Cardiac muscle cell (in vitro differentiated cells and primary cell): ENCODE data around the gene GLB1L2. TPM values are rescaled to one million over a fixed set of nuclear protein-coding genes. Genes with fewer than 3 reads are reported as not detected.

Experiments used
- DNase-seq, 2 donors: peaks; one replicate each; pipeline versions ENCODE4 v3.0.0 to v3.0.0-alpha.2; 2010 to 2017; ENCODE audit warnings: low read depth in 1 of 2, low spot score in 1 of 2
- H3K27ac ChIP-seq: fragments of 200-600 bp; sonication (generic); 2 replicates; pipeline ENCODE4 v1.5.1; 2016
- H3K27me3 ChIP-seq: fragments of 200-600 bp; sonication (generic); 2 replicates; pipeline ENCODE4 v1.6.0; 2016; ENCODE audit warnings: control low read depth
- H3K36me3 ChIP-seq: fragments of 200-600 bp; sonication (generic); 2 replicates; pipeline ENCODE4 v1.5.1; 2016; ENCODE audit warnings: control low read depth
- H3K4me1 ChIP-seq: fragments of 200-600 bp; sonication (generic); 2 replicates; pipeline ENCODE4 v1.8.1; 2017; ENCODE audit warnings: low read depth, mild to moderate bottlenecking, mixed run types
- H3K4me3 ChIP-seq: fragments of 200-600 bp; sonication (generic); 2 replicates; pipeline ENCODE4 v1.5.1; 2016; ENCODE audit warnings: mild to moderate bottlenecking
- H3K9me3 ChIP-seq: fragments of 200-600 bp; sonication (generic); 2 replicates; pipeline ENCODE4 v1.5.1; 2017; ENCODE audit warnings: low read depth, mild to moderate bottlenecking, control low read depth
- CTCF ChIP-seq: IDR thresholded peaks from 2 replicates; pipeline ENCODE4 v1.5.1; 2012; ENCODE audit warnings: low read depth, mild to moderate bottlenecking, low read length
- polyA plus RNA-seq: library from polyadenylated mRNA; unstranded; fragments of >200 nt; fragmentation: Nextera tagmentation; extraction: Ambion mirVana; gene quantifications from 2 replicates; pipeline ENCODE4 v1.2.1, GENCODE V29; 2016
- total RNA-seq: library from RNA; depleted of rRNA; stranded (reverse); fragments of >200 nt; gene quantifications from 2 replicates; pipeline ENCODE4 v1.2.3, GENCODE V29; 2016

The GLB1L2 gene
- total and polyA plus RNA-seq, 2 experiments from 2014 or later, result 2.6 to 3.8 TPM

- Histone ChIP-seq H3K27ac (no peak overlapping the region), H3K4me3 (no peak overlapping the region)
- TF ChIP-seq CTCF, result no peak
Measured at GRCh38 chr11:134350381-134350780, 18.6 kb downstream of the GLB1L2 start.

GRCh38 chr11:134352111-134352510 lies 20.3 kb downstream of the GLB1L2 start:
- TF ChIP-seq CTCF, result no peak
- H3K4me3 ChIP-seq, result no peak overlapping the region
- no peaks in the 10 kb centered on the region for H3K27me3 ChIP-seq
- H3K36me3 ChIP-seq, result no peaks in the 10 kb centered on the region
- H3K27ac ChIP-seq, result no peak overlapping the region
- DNase-seq, result no peak
- H3K9me3 ChIP-seq, result no peaks in the 10 kb centered on the region
- H3K4me1 ChIP-seq, result no peaks in the 10 kb centered on the region

More at GRCh38 chr11:134350381-134350780, 18.6 kb downstream of the GLB1L2 start:
- H3K27me3 ChIP-seq, result no peaks in the 10 kb centered on the region
- H3K4me1 ChIP-seq, result no peaks in the 10 kb centered on the region
- DNase-seq, result no peak
- H3K9me3 ChIP-seq, result no peaks in the 10 kb centered on the region
- H3K36me3 ChIP-seq, result no peaks in the 10 kb centered on the region

- no peak for TF ChIP-seq CTCF
- Histone ChIP-seq H3K27me3 (no peaks in the 10 kb centered on the region), H3K4me3 (no peak overlapping the region), H3K4me1 (no peaks in the 10 kb centered on the region), H3K9me3 (no peaks in the 10 kb centered on the region), H3K27ac (no peak overlapping the region), H3K36me3 (no peaks in the 10 kb centered on the region)
- no peak for DNase-seq
Measured at GRCh38 chr11:134355136-134355535, 23.3 kb downstream of the GLB1L2 start.

- no peak for TF ChIP-seq CTCF
- no peaks in the 10 kb centered on the region for H3K9me3 ChIP-seq
- no peaks in the 10 kb centered on the region for H3K36me3 ChIP-seq
- H3K4me3 ChIP-seq, result no peak overlapping the region
- no peaks in the 10 kb centered on the region for H3K27me3 ChIP-seq
- H3K4me1 ChIP-seq, result no peaks in the 10 kb centered on the region
- no peak overlapping the region for H3K27ac ChIP-seq
- DNase-seq, result no peak
Measured at GRCh38 chr11:134355656-134356055, 23.9 kb downstream of the GLB1L2 start.

GRCh38 chr11:134356656-134357544 lies 25.1 kb downstream of the GLB1L2 start:
- H3K27me3 ChIP-seq, result no peaks in the 10 kb centered on the region
- H3K9me3 ChIP-seq, result no peaks in the 10 kb centered on the region
- H3K27ac ChIP-seq, result no peak overlapping the region
- no peak for TF ChIP-seq CTCF
- no peak for DNase-seq
- no peak overlapping the region for H3K4me3 ChIP-seq
- no peaks in the 10 kb centered on the region for H3K36me3 ChIP-seq
- no peaks in the 10 kb centered on the region for H3K4me1 ChIP-seq
